GM12878 (cell line): ENCODE measurements around the gene PCDHGA6.

Source experiments
- CEBPZ ChIP-seq: fragments of 150-350 bp; IDR thresholded peaks from 2 replicates; pipeline ENCODE4 v1.6.1; 2016; ENCODE audit warnings: low read depth, low read length
- CHD4 ChIP-seq: fragments of 200-600 bp; sonication (generic); IDR thresholded peaks from 2 replicates; pipeline ENCODE4 v1.6.1; 2016; ENCODE audit warnings: mild to moderate bottlenecking
- JUND ChIP-seq: IDR thresholded peaks from 2 replicates; pipeline ENCODE4 v1.6.1; 2012; ENCODE audit warnings: low read depth, mild to moderate bottlenecking, low read length, improper control_type of control experiment, moderate library complexity
- POLR2AphosphoS5 ChIP-seq: IDR thresholded peaks from 2 replicates; pipeline ENCODE4 v1.6.1; 2011; ENCODE audit warnings: mild to moderate bottlenecking, low read length, inconsistent platforms
- TF ChIP-seq, protein P1 (sequence below): fragments of 450-650 bp; IDR thresholded peaks from 2 replicates; pipeline ENCODE4 v1.6.1; 2017; ENCODE audit warnings: mild to moderate bottlenecking, low read depth, inconsistent platforms; ENCODE audit not compliant: poor library complexity, severe bottlenecking

DNA sequence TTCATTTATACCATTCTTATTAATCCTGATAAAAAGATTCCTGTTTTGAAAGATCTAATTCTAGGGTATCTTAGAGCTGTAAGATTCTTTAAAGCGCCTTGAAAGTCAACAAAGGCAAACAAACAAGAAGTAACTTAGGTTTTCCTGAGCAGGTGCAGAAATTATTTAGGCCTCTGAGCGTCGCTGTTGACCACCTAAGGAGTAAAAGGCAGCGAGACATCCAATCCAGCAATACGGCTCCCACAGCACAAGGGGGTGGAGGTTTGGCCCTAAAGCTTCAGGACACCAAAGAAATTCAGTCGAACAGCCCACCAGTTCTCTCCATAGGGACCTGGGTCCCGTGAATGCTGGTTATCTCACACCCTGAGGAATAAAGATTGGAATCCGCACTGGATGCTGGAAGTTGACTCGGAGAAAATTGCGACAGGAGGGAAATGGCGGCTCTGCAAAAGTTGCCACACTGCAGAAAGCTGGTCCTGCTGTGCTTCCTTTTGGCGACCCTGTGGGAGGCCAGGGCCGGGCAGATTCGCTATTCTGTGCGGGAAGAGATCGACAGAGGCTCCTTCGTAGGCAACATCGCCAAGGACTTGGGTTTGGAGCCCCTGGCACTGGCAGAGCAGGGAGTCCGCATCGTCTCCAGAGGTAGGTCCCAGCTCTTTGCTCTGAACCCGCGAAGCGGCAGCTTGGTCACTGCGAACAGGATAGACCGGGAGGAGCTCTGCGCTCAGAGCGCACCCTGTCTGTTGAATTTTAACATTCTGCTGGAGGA lies 35.0 kb upstream of the PCDHGA6 start, which contains the start of gene PCDHGA2:
- TF ChIP-seq CEBPZ (no peak), POLR2AphosphoS5 (no peak), CHD4 (no peak), JUND (no peak)
- TF ChIP-seq, protein P1, sequence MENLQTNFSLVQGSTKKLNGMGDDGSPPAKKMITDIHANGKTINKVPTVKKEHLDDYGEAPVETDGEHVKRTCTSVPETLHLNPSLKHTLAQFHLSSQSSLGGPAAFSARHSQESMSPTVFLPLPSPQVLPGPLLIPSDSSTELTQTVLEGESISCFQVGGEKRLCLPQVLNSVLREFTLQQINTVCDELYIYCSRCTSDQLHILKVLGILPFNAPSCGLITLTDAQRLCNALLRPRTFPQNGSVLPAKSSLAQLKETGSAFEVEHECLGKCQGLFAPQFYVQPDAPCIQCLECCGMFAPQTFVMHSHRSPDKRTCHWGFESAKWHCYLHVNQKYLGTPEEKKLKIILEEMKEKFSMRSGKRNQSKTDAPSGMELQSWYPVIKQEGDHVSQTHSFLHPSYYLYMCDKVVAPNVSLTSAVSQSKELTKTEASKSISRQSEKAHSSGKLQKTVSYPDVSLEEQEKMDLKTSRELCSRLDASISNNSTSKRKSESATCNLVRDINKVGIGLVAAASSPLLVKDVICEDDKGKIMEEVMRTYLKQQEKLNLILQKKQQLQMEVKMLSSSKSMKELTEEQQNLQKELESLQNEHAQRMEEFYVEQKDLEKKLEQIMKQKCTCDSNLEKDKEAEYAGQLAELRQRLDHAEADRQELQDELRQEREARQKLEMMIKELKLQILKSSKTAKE: no peak
